Measurements from ENCODE around the gene CFD.

- TF ChIP-seq CTCF (IDR thresholded peaks at IDR 0.05) (peak; percentile 15), EZH2phosphoT487 (IDR thresholded peaks at IDR 0.05) (no peak)
Observed at GRCh38 chr19:843180-843835, 16.2 kb upstream of the CFD start.
